Upper lobe of left lung (tissue), 6 donors: ENCODE results near the gene NPIPA8. TPM values are rescaled to one million over a fixed set of nuclear protein-coding genes. Genes with fewer than 3 reads are reported as not detected.

Source experiments
- small RNA-seq, 4 donors: library from RNA; depleted of rRNA; stranded (forward); fragments of <200 nt; gene quantifications; one replicate each; pipeline ENCODE3, GENCODE V24; 2016
- total RNA-seq, 6 donors: library from RNA; depleted of rRNA in 4 of 6; stranded (reverse); fragments of >200 nt in 4 of 6; gene quantifications; one replicate each; pipeline versions ENCODE4 v1.1.0 to v1.2.1, GENCODE V29; 2016 to 2021
- donor health status: DM: no; HTN: no; CAD: no; lungs with moderate emphysema.
- donor health status: DM: no; HTN: yes; CAD: no; lungs with severe emphysema.

Gene NPIPA8
- total RNA-seq, 6 donors from 2014 or later, result 0.54 to 11.5 (median 0.74) TPM; not detected in 3

Small RNA genes lying within 50 kb of the gene (small RNA-seq; reads per million reads assigned to genes)
- 0 reads per million in 4 donors for gene AC126755.6
- 0 reads per million in 4 donors for gene MIR6511A4
- gene MIR6770-3, result 0 reads per million in 4 donors

Other genes starting within 250 kb of the NPIPA8 start
- gene NOMO2, start 225.4 kb upstream of the NPIPA8 start, total RNA-seq, result 100 to 1,000 TPM in 2 of 6 donors, 10 to 100 TPM in 4; 37.7 to 133 (median 75.2) TPM